GM12891 (cell line): ENCODE measurements around the gene ETV6.

Experiments used
- DNase-seq: peaks from one replicate; pipeline ENCODE4 v3.0.0; 2011; ENCODE audit warnings: low spot score; ENCODE audit not compliant: insufficient read length
- FAIRE-seq: peaks from 2 replicates; lab custom pipeline; 2011; peaks lifted over from hg19 to GRCh38; lab: Jason Lieb, UNC
- PAX5 ChIP-seq: IDR thresholded peaks from 2 replicates; pipeline ENCODE4 v1.6.1; 2011; ENCODE audit warnings: low read length, moderate library complexity, mild to moderate bottlenecking; ENCODE audit not compliant: insufficient read depth, severe bottlenecking
- POLR2A ChIP-seq: IDR thresholded peaks from 2 replicates; pipeline ENCODE4 v1.6.1; 2011; ENCODE audit warnings: low read depth, low read length, control low read depth
- POLR2AphosphoS5 ChIP-seq: IDR thresholded peaks from 2 replicates; pipeline ENCODE4 v1.6.1; 2011; ENCODE audit warnings: low read depth, low read length, control low read depth
- POU2F2 ChIP-seq: IDR thresholded peaks from 2 replicates; pipeline ENCODE4 v1.6.1; 2011; ENCODE audit warnings: low read depth, mild to moderate bottlenecking, control low read depth, low read length, moderate library complexity
- SPI1 ChIP-seq: IDR thresholded peaks from 2 replicates; pipeline ENCODE4 v1.6.1; 2011; ENCODE audit warnings: low read depth, low read length, control low read depth
- TAF1 ChIP-seq: IDR thresholded peaks from 2 replicates; pipeline ENCODE4 v1.6.1; 2011; ENCODE audit warnings: low read depth, low read length, control low read depth

ETV6 gene

DNA sequence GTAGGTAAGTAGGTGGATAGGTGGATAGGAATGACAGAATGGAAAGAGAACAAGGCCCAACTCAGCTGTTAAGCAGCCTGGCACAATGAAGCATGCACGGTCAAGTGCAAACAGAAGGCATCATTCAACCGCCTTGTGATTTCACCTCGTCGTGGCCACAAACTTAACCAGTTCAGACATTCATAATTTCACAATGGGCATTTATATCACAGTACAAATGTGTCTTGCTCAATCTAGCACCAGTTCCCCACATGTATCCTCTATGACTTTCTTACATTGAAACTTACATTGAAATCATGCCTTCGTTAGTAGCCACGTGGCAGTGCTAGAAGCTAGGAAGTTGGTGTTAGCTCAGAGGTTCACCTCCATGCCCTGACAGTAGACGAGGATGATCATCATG is 207.5 kb downstream of the ETV6 start:
- TF ChIP-seq SPI1 = no peak
- TF ChIP-seq PAX5 = no peak
- no peak for TF ChIP-seq POLR2A
- no peak for TF ChIP-seq POU2F2
- no peak for TF ChIP-seq TAF1
- no peak for TF ChIP-seq POLR2AphosphoS5
- FAIRE-seq (no peak), DNase-seq (no peak)

DNA sequence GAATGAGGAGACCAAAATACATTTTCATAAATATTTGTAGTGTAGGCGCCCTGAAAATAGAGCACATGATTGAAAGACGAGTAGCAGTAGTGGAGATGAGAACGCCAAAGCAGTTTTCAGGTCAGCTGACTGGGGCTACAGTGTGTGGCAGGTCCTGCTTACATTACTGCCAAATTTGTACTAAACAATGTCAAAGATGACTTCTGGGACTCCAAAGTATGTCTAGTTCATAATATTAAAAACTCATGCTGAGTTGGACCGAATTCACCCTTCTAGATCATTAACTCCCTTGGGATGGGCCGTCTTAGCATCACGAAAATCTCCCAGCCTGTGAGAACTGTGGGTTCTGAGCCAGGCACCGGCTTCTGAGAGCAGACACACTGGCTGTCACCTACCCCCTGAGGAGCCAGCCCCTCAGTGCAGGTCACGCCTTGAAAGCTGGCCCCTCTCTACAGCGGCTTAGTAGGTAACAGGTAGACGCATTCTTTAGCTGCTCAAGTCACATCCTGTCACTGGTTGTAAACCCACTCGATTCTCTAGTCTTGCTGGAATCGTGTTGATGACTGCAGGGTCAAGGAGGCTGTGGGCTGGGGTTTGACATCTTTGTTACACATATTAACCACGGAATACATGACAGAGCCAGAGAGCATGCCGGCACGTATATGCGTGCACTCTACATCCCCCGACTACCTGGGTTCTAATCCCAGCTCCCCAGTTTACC is 210.4 kb downstream of the ETV6 start:
- no peak for DNase-seq
- FAIRE-seq = no peak
- TF ChIP-seq POU2F2 = no peak
- no peak for TF ChIP-seq PAX5
- no peak for TF ChIP-seq POLR2A
- TF ChIP-seq SPI1 = no peak
- no peak for TF ChIP-seq TAF1
- no peak for TF ChIP-seq POLR2AphosphoS5

DNA sequence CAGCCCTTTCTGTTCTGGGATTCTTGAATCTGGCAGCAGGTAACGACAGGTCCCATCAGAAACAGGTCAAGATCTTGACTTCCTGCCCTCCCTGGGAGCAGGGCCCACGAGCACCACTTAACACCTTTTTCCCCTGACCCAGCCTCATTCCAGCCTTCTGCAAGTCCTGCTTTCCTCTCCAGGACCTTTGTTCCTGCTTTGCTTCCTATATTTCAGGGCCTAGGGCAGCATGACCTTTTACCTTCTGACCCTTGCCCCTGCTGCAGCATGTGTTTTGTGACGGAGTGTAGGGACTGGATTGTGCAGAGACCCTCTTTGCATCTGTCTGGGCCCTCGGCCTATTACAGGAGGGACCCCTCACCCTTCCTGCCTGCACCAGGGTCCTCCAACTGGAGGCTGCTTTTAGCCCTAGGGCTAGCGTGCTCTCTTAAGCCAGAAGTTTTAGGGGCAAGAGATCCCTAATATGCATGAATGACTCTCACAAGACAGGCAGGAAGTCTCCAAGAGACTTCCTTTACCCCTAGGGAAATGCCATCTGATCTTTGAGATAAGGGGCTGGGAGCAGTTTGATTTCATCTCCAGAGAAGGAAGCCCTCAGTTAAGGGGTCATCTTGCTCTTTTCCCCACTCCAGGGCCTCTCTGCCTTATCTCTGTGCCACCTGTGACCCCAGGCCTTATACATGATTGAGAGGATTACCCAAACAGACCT is 211.8 kb downstream of the ETV6 start:
- no peak for FAIRE-seq
- no peak for TF ChIP-seq POLR2AphosphoS5
- no peak for TF ChIP-seq POU2F2

DNA sequence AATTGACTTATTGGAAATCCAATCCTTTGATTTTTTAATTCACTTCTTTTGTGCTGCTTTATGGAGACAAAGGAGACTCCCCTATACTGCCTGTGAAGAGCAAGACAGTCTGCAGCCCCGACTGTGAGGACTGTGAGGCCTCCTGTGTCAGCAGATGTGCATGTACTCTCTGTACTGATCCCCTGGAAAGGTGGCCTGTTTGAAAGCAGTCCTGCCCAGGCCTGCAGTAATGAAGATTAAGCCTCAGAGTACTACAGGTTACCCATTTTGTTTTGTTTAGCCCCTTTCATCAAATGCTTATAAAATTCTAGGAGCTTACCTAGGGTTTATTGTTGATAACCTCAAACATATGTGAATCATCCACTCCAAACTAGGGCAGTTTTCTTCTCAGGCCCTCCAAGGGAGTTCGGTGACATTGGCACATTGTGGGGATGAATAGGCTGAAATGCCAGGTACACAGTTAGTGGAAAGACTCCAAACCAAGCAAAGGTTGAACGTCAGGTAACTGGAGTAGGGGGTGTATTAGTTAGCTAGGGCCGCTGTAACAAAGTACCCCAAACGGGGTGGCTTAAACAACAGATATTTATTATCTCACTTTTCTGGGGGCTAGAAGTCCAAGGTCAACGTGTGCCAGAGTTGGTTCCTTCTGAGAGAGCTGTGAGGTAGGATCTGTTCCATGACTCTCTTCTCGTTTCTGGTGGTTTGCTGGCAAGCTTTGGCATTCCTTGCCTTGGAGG is 212.6 kb downstream of the ETV6 start:
- FAIRE-seq (no peak), DNase-seq (no peak)
- TF ChIP-seq PAX5 (no peak), TAF1 (no peak), POLR2AphosphoS5 (0 out of 2 replicates have a peak, but pooled peaks have one; percentile 3), SPI1 (no peak), POLR2A (no peak), POU2F2 (no peak)

More for the DNA sequence above, 211.8 kb downstream of the ETV6 start:
- DNase-seq = no peak

DNA sequence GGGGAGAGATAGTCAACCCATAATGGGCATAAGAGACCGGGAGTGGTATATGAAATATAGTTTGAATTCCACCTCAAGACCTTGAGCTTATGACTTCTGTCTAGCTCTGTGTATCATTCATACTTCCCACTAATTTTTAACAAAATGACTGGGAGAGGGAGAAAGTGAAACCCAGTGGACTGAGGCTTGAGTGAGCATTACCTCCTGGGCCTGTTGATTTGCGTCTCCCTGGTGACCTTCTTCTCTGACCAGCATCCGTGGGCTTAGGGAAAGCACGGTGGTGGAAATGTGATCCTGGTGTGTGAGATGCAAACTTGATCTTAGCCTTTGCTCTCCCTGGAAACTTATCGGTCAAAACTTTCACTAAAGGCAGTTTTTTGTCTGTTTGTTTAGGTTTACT is 213.3 kb downstream of the ETV6 start:
- DNase-seq = no peak
- TF ChIP-seq POLR2A = no peak
- no peak for TF ChIP-seq POU2F2
- no peak for TF ChIP-seq PAX5
- TF ChIP-seq TAF1 = no peak
- TF ChIP-seq POLR2AphosphoS5 = no peak
- TF ChIP-seq SPI1 = no peak
- no peak for FAIRE-seq

DNA sequence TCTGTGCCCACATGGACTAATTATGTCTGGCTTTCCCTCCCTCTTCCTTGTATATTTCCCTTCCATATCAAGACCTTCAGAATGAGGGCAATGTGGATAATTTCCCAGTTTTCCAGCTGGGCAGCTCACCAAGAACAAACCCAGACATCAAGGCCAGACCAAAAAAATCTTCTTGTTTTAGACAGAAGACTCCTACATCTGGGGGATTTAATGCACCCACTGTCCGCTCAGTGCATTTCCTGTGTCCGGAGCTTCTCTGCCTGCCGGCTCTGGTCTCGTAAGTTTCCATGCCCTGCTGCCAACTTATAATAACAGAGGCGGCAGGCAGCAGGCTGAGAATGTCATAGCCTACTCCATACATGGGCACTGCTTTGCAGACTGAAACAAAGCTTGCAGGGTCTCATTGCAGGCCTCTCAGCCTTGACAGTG is 214.0 kb downstream of the ETV6 start:
- no peak for FAIRE-seq
- no peak for TF ChIP-seq POLR2AphosphoS5
- no peak for TF ChIP-seq SPI1
- DNase-seq = no peak

DNA sequence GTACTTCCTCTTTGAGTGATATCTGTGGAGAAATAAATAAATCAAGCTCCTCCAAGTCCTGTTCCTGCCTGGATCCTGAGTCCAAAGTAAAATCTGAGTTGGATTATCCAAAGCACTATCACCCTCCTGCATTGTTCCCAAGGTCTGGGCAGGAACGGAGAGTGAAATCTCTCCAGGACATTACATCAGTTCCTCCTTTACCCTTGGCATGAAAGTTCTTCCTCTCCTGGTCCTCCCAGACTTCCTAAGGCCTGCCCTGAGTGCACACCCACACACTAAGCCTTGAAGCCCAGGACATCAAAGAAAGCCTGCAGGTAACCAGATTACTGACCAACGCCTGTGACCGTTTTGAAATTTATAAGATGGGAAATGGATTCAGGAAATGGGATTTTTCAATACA is 214.5 kb downstream of the ETV6 start:
- TF ChIP-seq TAF1 (no peak), POLR2AphosphoS5 (no peak), PAX5 (no peak), POLR2A (no peak), POU2F2 (no peak), SPI1 (no peak)

DNA sequence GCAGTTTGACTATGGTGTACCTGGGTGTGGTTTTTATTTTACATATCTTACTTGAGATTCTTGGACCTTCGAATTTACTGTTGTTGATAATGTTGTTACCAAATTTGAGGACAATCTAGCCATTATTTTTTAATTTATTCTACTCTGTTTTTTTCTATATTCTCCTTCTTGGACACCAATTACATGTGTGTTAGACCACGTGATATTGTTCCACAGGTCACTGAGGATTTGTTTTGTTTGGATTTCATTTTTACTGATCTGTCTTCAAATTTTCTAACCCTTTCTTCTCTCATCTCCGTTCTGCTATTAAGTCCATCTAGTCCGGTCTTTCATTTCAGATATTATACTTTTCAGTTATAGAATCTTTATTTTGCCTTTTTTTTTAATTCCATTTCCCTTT is 216.3 kb downstream of the ETV6 start:
- no peak for DNase-seq
- no peak for FAIRE-seq
- TF ChIP-seq POLR2AphosphoS5 (no peak), SPI1 (no peak), POU2F2 (no peak), TAF1 (no peak), PAX5 (no peak), POLR2A (no peak)

More for the DNA sequence above, 214.5 kb downstream of the ETV6 start:
- DNase-seq (no peak), FAIRE-seq (no peak)

DNA sequence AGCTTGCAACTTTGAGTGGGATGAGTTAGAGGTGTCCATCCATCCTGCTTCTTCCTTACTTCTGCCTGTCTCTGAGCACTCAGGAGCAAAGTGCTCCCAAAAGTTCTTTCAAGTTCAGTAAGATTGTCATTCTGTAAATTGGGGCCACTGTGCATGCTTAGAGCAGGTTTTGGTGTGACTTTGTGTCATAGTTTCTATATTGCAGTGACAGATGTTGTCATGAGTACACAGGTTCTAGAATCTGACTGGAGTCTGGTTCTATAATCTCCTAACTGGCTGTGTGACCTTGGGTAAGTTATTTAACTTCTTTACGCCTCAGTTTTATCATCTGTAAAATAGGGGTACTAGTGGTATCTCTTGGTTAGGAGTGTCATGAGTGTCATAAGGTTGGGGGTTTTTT is 218.6 kb downstream of the ETV6 start:
- TF ChIP-seq POLR2AphosphoS5 (no peak), SPI1 (no peak), PAX5 (no peak), POU2F2 (no peak), TAF1 (no peak), POLR2A (no peak)
- no peak for FAIRE-seq
- no peak for DNase-seq

DNA sequence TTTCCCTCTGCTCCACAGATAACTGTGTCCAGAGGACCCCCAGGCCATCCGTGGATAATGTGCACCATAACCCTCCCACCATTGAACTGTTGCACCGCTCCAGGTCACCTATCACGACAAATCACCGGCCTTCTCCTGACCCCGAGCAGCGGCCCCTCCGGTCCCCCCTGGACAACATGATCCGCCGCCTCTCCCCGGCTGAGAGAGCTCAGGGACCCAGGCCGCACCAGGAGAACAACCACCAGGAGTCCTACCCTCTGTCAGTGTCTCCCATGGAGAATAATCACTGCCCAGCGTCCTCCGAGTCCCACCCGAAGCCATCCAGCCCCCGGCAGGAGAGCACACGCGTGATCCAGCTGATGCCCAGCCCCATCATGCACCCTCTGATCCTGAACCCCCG is 219.9 kb downstream of the ETV6 start:
- FAIRE-seq (no peak), DNase-seq (no peak)
- TF ChIP-seq TAF1 (no peak), SPI1 (no peak), POLR2A (no peak), POLR2AphosphoS5 (no peak), POU2F2 (no peak), PAX5 (no peak)
